ENCODE data around the gene RHBDL3. TPM values are rescaled to one million over a fixed set of nuclear protein-coding genes. Genes with fewer than 3 reads are reported as not detected.

RHBDL3 gene
- total RNA-seq, 3 donors from 2014 or later (not counting 1 experiment from before 2014, with no cell fraction given), result 0.14 to 0.21 TPM; not detected in 1

DNA sequence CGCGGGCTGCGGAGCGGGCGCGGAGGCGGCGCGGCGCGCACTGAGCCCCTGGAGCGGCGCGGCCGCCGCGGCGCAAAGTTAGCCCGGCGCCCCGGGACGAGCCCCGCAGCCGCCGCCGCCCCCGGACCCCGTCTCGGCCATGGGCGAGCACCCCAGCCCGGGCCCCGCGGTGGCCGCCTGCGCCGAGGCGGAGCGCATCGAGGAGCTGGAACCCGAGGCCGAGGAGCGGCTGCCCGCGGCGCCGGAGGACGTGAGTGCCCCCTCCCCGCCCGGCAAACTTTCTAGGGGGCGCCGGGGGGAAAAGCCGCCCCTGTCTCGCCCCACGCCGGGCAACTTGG, 388 bp downstream of the RHBDL3 start:
- Mint-ChIP-seq H3K9me3 (no peaks in the 10 kb centered on the region), H3K27ac (no peak overlapping the region), H3K4me3 (peak overlapping the region; percentile 86), H3K4me1 (peaks cover 17 to 33% of the 10 kb centered on the region in 2 donors), H3K27me3 (ENCODE audit: low read depth in 2 of 2) (peaks cover 41 to 58% of the 10 kb centered on the region in 2 donors), H3K36me3 (no peaks in the 10 kb centered on the region)
- ATAC-seq, result peak in 1 of 3 donors; percentile 31
- intact Hi-C loops (cut with micrococcal nuclease), result no loop called here
- DNase-seq, result no peak
- no peaks in the 10 kb centered on the region for H3K9me3 ChIP-seq (ENCODE audit: control insufficient read depth, insufficient read depth, low read length)
- WGBS (ENCODE audit: insufficient coverage), result under 1% methylated on average over 55 of the region's 55 CpGs
- H3K27me3 ChIP-seq (ENCODE audit: control insufficient read depth, insufficient read depth, low read length), result peaks cover 30% of the 10 kb centered on the region
- H3K36me3 ChIP-seq (ENCODE audit: control insufficient read depth, insufficient read depth, low read length), result no peaks in the 10 kb centered on the region
- TF ChIP-seq, protein P1, sequence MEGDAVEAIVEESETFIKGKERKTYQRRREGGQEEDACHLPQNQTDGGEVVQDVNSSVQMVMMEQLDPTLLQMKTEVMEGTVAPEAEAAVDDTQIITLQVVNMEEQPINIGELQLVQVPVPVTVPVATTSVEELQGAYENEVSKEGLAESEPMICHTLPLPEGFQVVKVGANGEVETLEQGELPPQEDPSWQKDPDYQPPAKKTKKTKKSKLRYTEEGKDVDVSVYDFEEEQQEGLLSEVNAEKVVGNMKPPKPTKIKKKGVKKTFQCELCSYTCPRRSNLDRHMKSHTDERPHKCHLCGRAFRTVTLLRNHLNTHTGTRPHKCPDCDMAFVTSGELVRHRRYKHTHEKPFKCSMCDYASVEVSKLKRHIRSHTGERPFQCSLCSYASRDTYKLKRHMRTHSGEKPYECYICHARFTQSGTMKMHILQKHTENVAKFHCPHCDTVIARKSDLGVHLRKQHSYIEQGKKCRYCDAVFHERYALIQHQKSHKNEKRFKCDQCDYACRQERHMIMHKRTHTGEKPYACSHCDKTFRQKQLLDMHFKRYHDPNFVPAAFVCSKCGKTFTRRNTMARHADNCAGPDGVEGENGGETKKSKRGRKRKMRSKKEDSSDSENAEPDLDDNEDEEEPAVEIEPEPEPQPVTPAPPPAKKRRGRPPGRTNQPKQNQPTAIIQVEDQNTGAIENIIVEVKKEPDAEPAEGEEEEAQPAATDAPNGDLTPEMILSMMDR (IDR thresholded peaks at IDR 0.05), result no peak
- no peak overlapping the region for H3K27ac ChIP-seq (ENCODE audit: low read length)
- H3K4me1 ChIP-seq (ENCODE audit: control insufficient read depth, insufficient read depth, low read length), result peaks cover 23% of the 10 kb centered on the region
- peak overlapping the region; percentile 35 for H3K4me3 ChIP-seq (ENCODE audit: low read length)

DNA sequence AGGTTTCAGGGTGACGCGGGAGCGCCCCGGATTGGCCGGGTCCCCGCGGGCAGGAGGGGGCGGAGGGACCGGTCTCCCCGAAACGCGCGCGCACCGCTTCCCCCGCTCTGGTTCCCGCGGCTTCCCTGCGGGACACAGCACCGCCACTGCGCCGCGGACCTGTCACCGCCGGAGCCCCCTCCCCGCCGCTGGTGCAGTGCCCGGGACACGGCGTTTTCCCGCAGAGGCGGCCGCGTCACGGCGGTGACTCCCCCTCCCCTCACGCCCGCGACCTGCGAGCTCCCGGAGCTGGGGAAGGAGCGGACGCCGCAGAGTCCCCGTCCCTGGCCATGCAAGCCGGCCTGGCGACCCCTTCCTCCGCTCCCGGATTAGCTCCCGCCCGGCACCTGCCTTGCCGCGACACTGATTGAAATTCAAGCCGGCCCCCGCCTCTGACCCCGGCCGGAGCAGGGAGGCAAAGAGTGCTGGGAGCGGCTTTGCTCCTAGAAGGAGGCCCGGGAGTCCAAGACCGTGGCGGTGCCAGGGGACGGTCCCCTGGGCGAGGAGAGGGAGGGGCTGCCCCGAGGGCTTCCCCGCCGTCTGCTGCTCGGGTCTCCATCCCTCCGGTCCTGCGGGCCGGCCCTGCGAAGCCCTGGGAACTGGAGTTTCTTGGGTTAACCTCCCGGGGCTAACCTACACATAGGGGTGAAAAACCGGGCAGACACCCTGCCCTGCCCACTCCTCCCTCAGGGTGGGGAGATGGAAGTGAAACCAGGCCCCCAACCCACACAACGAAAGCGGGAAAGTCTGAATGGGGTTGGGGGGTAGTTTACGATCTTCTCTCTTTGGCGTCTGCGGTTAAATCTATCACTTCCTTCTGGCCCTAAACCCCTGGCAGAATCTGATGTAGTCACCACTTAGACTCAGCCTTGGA, 1.0 kb downstream of the RHBDL3 start:
- Histone ChIP-seq H3K4me3 (ENCODE audit: low read length) (peak overlapping the region; percentile 35), H3K27me3 (ENCODE audit: control insufficient read depth, insufficient read depth, low read length) (peaks cover 30% of the 10 kb centered on the region), H3K4me1 (ENCODE audit: control insufficient read depth, insufficient read depth, low read length) (peaks cover 23% of the 10 kb centered on the region), H3K27ac (ENCODE audit: low read length) (no peak overlapping the region), H3K36me3 (ENCODE audit: control insufficient read depth, insufficient read depth, low read length) (no peaks in the 10 kb centered on the region), H3K9me3 (ENCODE audit: control insufficient read depth, insufficient read depth, low read length) (no peaks in the 10 kb centered on the region)
- Mint-ChIP-seq H3K27me3 (ENCODE audit: low read depth in 2 of 2) (peaks cover 41 to 64% of the 10 kb centered on the region in 2 donors), H3K9me3 (no peaks in the 10 kb centered on the region), H3K36me3 (no peaks in the 10 kb centered on the region), H3K27ac (peak overlapping the region in 1 of 2 donors; percentile 60), H3K4me1 (peaks cover 17 to 33% of the 10 kb centered on the region in 2 donors), H3K4me3 (peak overlapping the region; percentile 86)
- DNase-seq (peak; percentile 25 to 38), ATAC-seq (peak in 2 of 3 donors; percentile 27 to 44)
- TF ChIP-seq, protein P1 (IDR thresholded peaks at IDR 0.05), result no peak
- under 1% methylated on average over 72 of the region's 78 CpGs for WGBS (ENCODE audit: insufficient coverage)
- intact Hi-C loops (cut with micrococcal nuclease), result no loop called here

DNA sequence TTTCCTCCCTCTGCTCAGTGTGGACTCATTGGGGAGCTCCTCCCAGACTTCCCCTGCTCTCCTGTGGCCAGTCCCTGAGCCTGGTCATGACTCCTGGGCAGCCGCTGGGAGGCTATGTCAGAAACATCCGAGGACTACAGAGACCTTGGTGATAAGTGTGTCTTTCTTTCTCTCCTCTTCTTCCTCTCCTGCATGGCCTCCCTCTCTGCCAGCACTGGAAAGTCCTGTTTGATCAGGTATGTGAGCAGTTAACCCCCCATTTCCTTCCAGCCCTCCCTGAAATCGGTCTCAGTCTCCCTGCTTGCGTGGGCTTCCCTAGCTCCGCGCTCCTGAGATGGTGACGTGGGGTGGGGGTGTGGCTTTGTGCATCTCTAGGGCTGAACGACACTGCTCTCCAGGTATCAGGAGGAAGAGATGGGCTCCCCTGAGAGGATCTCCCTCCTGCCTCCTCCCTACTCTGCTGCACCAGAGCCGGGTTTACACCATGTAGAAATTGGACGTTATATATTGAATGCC, 2.1 kb downstream of the RHBDL3 start:
- no peaks in the 10 kb centered on the region for H3K36me3 ChIP-seq (ENCODE audit: control insufficient read depth, insufficient read depth, low read length)
- no peak for ATAC-seq
- peaks cover 32% of the 10 kb centered on the region for H3K27me3 ChIP-seq (ENCODE audit: control insufficient read depth, insufficient read depth, low read length)
- Mint-ChIP-seq H3K36me3 (no peaks in the 10 kb centered on the region), H3K4me1 (peaks cover 17 to 33% of the 10 kb centered on the region in 2 donors), H3K27me3 (ENCODE audit: low read depth in 2 of 2) (peaks cover 39 to 64% of the 10 kb centered on the region in 2 donors), H3K4me3 (peak overlapping the region; percentile 83), H3K27ac (peak overlapping the region in 1 of 2 donors; percentile 41), H3K9me3 (no peaks in the 10 kb centered on the region)
- TF ChIP-seq, protein P1 (IDR thresholded peaks at IDR 0.05), result no peak
- H3K4me1 ChIP-seq (ENCODE audit: control insufficient read depth, insufficient read depth, low read length), result peaks cover 23% of the 10 kb centered on the region
- intact Hi-C loops (cut with micrococcal nuclease), result no loop called here
- no peak overlapping the region for H3K4me3 ChIP-seq (ENCODE audit: low read length)
- no peaks in the 10 kb centered on the region for H3K9me3 ChIP-seq (ENCODE audit: control insufficient read depth, insufficient read depth, low read length)
- peak in 1 of 2 donors; percentile 44 for DNase-seq
- WGBS (ENCODE audit: insufficient coverage), result 29% methylated on average over 1 of the region's 10 CpGs
- H3K27ac ChIP-seq (ENCODE audit: low read length), result no peak overlapping the region

All from natural killer cell (primary cell).